Suprapubic skin (tissue), 4 donors: ENCODE measurements around the gene SLC13A2. TPM values are rescaled to one million over a fixed set of nuclear protein-coding genes. Genes with fewer than 3 reads are reported as not detected.
A peak's percentile ranks its signal among the peaks of the same experiment; 100 is the strongest.
"Not testable (repeated sequence)": the region's sequence is repeated elsewhere in the genome, so short reads cannot be mapped to it uniquely, and the experiment has no call there.

Source experiments
- DNase-seq, 2 donors: peaks; one replicate each; pipeline ENCODE4 v3.0.0-alpha.2; 2019; ENCODE audit warnings: low spot score in 2 of 2
- H3K27ac ChIP-seq: fragments of 200-600 bp; sonication (generic); one replicate; pipeline ENCODE4 v1.5.1; 2019
- H3K27me3 ChIP-seq: fragments of 200-600 bp; sonication (generic); one replicate; pipeline ENCODE4 v1.5.1; 2019
- H3K36me3 ChIP-seq: fragments of 200-600 bp; sonication (generic); one replicate; pipeline ENCODE4 v1.5.1; 2019
- H3K4me1 ChIP-seq: fragments of 200-600 bp; sonication (generic); one replicate; pipeline ENCODE4 v1.5.1; 2019
- H3K4me3 ChIP-seq: fragments of 200-600 bp; sonication (generic); one replicate; pipeline ENCODE4 v1.5.1; 2019; ENCODE audit warnings: mild to moderate bottlenecking
- H3K9me3 ChIP-seq: fragments of 200-600 bp; sonication (generic); one replicate; pipeline ENCODE4 v1.5.1; 2019
- EP300 ChIP-seq: sonication (generic); formaldehyde crosslinking; IDR thresholded peaks from one replicate; pipeline ENCODE4 v1.6.1; 2017; ENCODE audit warnings: antibody characterized with exemption
- POLR2A ChIP-seq, 2 donors: fragments of 450-650 bp; IDR thresholded peaks; one replicate each; pipeline ENCODE4 v1.6.1; 2017; ENCODE audit warnings: antibody characterized with exemption in 2 of 2, mild to moderate bottlenecking in 2 of 2, moderate library complexity in 2 of 2
- POLR2AphosphoS5 ChIP-seq, 3 donors: sonication (generic); formaldehyde crosslinking; IDR thresholded peaks; one replicate each; pipeline ENCODE4 v1.6.1; 2017; ENCODE audit warnings: antibody characterized with exemption in 3 of 3
- WGBS: methylation state at CpG from one replicate; pipeline ENCODE4 v1.1.5; 2018; 5-methylcytosine and 5-hydroxymethylcytosine counted together
- total RNA-seq, 4 donors: library from RNA; depleted of rRNA; stranded (reverse); fragments of >200 nt; gene quantifications; one replicate each; pipeline ENCODE4 v1.1.0, GENCODE V29; 2016
- TF ChIP-seq, protein P1 (sequence below), 2 donors: fragments of 200-600 bp in 1 of 2; fragments of 450-650 bp in 1 of 2; sonication (generic) in 1 of 2; IDR thresholded peaks; one replicate each; pipeline ENCODE4 v1.5.1; 2016 to 2019; ENCODE audit warnings: antibody characterized with exemption in 2 of 2, mild to moderate bottlenecking in 1 of 2, moderate library complexity in 1 of 2

SLC13A2 gene
- total RNA-seq, 4 donors from 2014 or later = 9.7 to 22.0 (median 14.8) TPM

DNA sequence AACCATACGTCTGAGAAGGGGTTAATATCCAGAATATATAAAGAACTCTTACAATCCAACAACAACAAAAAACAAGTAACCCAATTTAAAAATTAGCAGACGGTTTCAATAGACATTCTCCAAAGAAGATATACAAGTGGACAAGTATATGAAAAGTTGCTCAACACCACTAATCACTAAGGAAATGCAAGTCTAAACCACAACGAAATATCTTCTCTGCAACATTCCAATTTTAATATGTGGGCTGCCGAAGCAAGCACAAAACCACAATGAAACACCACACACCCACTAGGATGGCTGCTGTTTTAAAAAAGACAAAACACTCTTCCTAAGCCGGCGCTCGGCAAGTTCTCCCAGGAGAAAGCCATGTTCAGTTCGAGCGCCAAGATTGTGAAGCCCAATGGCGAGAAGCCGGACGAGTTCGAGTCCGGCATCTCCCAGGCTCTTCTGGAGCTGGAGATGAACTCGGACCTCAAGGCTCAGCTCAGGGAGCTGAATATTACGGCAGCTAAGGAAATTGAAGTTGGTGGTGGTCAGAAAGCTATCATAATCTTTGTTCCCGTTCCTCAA, 5.9 kb upstream of the SLC13A2 start:
- Histone ChIP-seq H3K36me3 (no peaks in the 10 kb centered on the region), H3K27me3 (peaks cover 6% of the 10 kb centered on the region), H3K4me1 (peaks cover 4% of the 10 kb centered on the region), H3K4me3 (no peak overlapping the region), H3K27ac (no peak overlapping the region), H3K9me3 (no peaks in the 10 kb centered on the region)
- WGBS = 74% methylated on average over 17 of the region's 17 CpGs
- DNase-seq = peak in 1 of 2 donors; percentile 37
- TF ChIP-seq POLR2AphosphoS5 (IDR thresholded peaks at IDR 0.05) = no peak
- no peak for TF ChIP-seq POLR2A (IDR thresholded peaks at IDR 0.05)

DNA sequence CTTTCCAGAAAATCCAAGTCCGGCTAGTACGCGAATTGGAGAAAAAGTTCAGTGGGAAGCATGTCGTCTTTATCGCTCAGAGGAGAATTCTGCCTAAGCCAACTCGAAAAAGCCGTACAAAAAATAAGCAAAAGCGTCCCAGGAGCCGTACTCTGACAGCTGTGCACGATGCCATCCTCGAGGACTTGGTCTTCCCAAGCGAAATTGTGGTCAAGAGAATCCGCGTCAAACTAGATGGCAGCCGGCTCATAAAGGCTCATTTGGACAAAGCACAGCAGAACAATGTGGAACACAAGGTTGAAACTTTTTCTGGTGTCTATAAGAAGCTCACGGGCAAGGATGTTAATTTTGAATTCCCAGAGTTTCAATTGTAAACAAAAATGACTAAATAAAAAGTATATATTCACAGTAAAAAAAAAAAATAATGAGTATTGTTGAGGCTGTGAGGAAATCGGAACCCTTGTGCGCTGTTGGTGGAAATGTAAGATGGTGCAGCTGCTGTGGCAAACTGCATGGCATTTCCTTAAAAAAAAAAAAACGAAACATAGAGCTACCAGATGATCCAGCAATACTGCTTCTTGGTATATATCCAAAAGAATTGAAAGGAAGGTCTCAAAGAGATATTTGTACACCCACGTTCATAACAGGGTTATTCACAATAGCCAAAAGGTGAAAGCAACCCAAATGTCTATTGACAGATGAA, 5.3 kb upstream of the SLC13A2 start:
- DNase-seq = peak in 1 of 2 donors; percentile 37
- 82% methylated on average over 20 of the region's 20 CpGs for WGBS
- not testable (repeated sequence) for H3K4me3 ChIP-seq

DNA sequence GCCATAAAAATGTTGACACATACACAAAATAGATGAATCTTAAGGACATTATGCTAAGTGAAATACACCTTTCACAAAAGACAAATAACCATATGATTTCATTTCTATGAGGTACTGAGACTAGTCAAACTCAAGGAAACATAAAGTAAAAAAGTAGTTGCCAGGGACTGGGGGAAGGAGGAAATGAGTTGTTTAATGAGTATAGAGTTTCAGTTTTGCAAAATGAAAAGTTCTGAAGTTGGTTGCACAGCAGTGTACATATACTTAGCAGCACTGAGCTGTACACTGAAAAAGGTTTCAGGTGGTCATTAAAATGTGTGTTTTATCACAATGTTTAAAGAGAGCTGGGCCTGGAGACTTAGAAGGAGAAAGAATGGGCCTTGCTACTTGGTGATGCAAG, 4.7 kb upstream of the SLC13A2 start:
- TF ChIP-seq, protein P1, sequence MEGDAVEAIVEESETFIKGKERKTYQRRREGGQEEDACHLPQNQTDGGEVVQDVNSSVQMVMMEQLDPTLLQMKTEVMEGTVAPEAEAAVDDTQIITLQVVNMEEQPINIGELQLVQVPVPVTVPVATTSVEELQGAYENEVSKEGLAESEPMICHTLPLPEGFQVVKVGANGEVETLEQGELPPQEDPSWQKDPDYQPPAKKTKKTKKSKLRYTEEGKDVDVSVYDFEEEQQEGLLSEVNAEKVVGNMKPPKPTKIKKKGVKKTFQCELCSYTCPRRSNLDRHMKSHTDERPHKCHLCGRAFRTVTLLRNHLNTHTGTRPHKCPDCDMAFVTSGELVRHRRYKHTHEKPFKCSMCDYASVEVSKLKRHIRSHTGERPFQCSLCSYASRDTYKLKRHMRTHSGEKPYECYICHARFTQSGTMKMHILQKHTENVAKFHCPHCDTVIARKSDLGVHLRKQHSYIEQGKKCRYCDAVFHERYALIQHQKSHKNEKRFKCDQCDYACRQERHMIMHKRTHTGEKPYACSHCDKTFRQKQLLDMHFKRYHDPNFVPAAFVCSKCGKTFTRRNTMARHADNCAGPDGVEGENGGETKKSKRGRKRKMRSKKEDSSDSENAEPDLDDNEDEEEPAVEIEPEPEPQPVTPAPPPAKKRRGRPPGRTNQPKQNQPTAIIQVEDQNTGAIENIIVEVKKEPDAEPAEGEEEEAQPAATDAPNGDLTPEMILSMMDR (IDR thresholded peaks at IDR 0.05) = no peak
- no peak for TF ChIP-seq EP300
- TF ChIP-seq POLR2AphosphoS5 (IDR thresholded peaks at IDR 0.05) = no peak
- Histone ChIP-seq H3K4me3 (no peak overlapping the region), H3K27ac (no peak overlapping the region), H3K4me1 (peaks cover 4% of the 10 kb centered on the region), H3K36me3 (no peaks in the 10 kb centered on the region), H3K27me3 (peaks cover 6% of the 10 kb centered on the region), H3K9me3 (no peaks in the 10 kb centered on the region)
- no peak for DNase-seq

More for the DNA sequence above, 5.3 kb upstream of the SLC13A2 start:
- H3K27ac ChIP-seq, H3K4me1 ChIP-seq, H3K27me3 ChIP-seq, H3K9me3 ChIP-seq, H3K36me3 ChIP-seq: not testable (repeated sequence)

DNA sequence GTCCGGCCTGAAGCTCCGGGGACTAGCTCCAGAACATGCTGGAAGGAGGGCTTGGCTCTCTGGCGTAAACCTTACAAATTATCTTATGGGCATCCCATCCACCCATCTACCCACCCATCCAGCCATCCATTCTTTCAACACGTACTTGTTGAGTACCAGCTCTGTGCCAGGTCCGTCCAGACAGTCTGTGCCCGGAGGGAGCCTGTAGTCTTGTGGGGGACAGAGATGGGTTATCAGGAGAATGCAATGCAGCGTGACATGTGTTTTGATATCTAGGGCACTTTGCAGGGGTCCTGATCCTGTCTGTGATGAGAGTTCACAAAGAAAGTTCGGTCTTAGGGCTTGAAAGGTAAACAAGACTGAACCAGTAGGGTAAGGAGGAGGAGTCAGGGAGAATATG, 4.1 kb upstream of the SLC13A2 start:
- DNase-seq = peak in 1 of 2 donors; percentile 44
- no peak overlapping the region for H3K27ac ChIP-seq
- no peak for TF ChIP-seq POLR2A (IDR thresholded peaks at IDR 0.05)
- TF ChIP-seq, protein P1 (IDR thresholded peaks at IDR 0.05) = no peak
- no peak for TF ChIP-seq POLR2AphosphoS5 (IDR thresholded peaks at IDR 0.05)
- no peak for TF ChIP-seq EP300
- WGBS = 76% methylated on average over 8 of the region's 8 CpGs
- peaks cover 4% of the 10 kb centered on the region for H3K4me1 ChIP-seq
- H3K36me3 ChIP-seq = no peaks in the 10 kb centered on the region
- peaks cover 6% of the 10 kb centered on the region for H3K27me3 ChIP-seq
- no peaks in the 10 kb centered on the region for H3K9me3 ChIP-seq
- no peak overlapping the region for H3K4me3 ChIP-seq

DNA sequence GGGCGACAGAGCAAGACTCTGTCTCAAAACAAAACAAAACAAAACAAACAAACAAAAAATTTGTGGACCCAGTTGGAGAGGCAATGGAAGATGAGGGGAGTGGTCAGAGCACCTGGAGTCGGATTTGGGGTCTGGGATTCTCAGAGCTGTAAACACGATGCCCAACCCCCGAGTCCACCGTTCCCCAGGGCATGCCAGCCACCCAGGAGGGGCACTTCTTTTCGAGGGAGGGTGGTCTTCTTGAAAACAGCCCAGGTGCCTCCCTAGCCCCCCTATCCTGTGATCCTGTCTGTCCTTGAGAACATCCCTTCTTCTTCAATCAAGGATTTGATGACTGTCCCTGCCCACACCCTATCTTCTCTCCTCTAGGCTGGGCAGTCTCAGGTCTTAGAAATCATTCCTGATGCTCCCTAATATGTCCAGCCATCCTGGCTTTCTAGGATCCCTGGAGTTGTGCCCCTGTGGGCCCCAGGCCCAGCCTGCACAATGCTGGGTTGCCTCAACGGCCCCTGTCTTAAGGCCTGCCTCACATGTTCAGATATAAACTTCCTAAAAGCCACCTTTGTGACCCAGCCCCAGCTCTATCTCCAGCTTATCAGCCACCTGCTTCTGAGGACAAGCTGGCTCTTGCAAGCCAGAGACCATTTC, 3.1 kb upstream of the SLC13A2 start:
- peak overlapping the region; percentile 54 for H3K27ac ChIP-seq
- DNase-seq = peak in 1 of 2 donors; percentile 50
- H3K36me3 ChIP-seq = no peaks in the 10 kb centered on the region
- WGBS = 82% methylated on average over 7 of the region's 7 CpGs
- peaks cover 4% of the 10 kb centered on the region for H3K4me1 ChIP-seq
- no peak for TF ChIP-seq POLR2A (IDR thresholded peaks at IDR 0.05)
- TF ChIP-seq EP300 = no peak
- TF ChIP-seq POLR2AphosphoS5 (IDR thresholded peaks at IDR 0.05) = no peak
- TF ChIP-seq, protein P1 (IDR thresholded peaks at IDR 0.05) = no peak
- H3K9me3 ChIP-seq = no peaks in the 10 kb centered on the region
- no peak overlapping the region for H3K4me3 ChIP-seq
- H3K27me3 ChIP-seq = peaks cover 2% of the 10 kb centered on the region

DNA sequence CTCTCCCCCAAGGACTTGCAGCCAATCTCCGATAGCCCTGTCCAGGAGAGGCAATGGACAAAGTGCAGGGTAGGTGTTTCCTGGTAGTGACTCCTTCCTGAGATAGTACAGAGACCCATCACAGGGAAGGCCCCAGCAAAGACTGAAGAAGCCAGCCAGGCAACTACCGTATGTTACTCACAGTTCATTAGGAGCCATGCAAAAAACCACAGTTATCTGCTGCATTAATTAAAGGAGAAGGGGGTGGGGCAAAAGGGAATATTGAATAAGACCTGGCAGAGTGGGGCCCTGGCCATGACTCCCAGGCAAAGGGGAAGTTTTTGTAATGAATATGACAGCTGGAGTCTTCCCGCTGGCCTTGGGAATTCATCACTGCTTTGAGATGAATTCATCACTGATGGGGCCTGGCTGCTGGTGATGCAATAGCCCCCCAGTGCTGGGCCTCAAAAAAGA, 2.5 kb upstream of the SLC13A2 start:
- H3K9me3 ChIP-seq = no peaks in the 10 kb centered on the region
- H3K27me3 ChIP-seq = no peaks in the 10 kb centered on the region
- H3K36me3 ChIP-seq = no peaks in the 10 kb centered on the region
- 58% methylated on average over 3 of the region's 3 CpGs for WGBS
- no peak overlapping the region for H3K4me3 ChIP-seq
- DNase-seq = peak in 1 of 2 donors; percentile 49
- peak overlapping the region; percentile 54 for H3K27ac ChIP-seq
- TF ChIP-seq, protein P1 (IDR thresholded peaks at IDR 0.05) = no peak
- no peak for TF ChIP-seq EP300
- TF ChIP-seq POLR2A (IDR thresholded peaks at IDR 0.05) = no peak
- no peak for TF ChIP-seq POLR2AphosphoS5 (IDR thresholded peaks at IDR 0.05)
- no peaks in the 10 kb centered on the region for H3K4me1 ChIP-seq
